ENCODE measurements around the gene GFPT1.

DNA sequence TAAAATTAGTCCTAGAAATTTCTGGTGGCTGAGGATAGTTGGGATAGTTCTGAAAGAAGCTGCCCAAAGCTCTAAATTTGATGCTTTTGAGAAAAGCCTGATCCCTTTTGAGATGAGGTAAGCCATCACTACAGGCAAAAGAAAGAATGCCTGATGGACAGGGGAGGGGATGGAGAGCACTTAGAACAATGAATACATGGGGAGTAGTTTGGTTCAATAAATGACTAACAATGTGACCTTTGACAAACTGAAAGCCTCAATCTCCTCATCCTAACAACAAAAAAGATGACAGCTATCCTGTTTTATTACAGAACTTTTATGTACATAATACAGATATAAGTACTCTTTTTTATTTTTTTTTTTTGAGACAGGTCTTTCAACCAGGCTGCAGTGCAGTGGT, 42.7 kb downstream of the GFPT1 start:
- TF ChIP-seq, protein P1, sequence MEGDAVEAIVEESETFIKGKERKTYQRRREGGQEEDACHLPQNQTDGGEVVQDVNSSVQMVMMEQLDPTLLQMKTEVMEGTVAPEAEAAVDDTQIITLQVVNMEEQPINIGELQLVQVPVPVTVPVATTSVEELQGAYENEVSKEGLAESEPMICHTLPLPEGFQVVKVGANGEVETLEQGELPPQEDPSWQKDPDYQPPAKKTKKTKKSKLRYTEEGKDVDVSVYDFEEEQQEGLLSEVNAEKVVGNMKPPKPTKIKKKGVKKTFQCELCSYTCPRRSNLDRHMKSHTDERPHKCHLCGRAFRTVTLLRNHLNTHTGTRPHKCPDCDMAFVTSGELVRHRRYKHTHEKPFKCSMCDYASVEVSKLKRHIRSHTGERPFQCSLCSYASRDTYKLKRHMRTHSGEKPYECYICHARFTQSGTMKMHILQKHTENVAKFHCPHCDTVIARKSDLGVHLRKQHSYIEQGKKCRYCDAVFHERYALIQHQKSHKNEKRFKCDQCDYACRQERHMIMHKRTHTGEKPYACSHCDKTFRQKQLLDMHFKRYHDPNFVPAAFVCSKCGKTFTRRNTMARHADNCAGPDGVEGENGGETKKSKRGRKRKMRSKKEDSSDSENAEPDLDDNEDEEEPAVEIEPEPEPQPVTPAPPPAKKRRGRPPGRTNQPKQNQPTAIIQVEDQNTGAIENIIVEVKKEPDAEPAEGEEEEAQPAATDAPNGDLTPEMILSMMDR (IDR thresholded peaks at IDR 0.05; ENCODE audit: poor library complexity): no peak
- TF ChIP-seq EZH2phosphoT487 (IDR thresholded peaks at IDR 0.05; ENCODE audit: low read depth, severe bottlenecking, unreplicated experiment) (no peak), EZH2 (IDR thresholded peaks at IDR 0.05; ENCODE audit: borderline replicate concordance) (no peak)

All from hepatocyte (in vitro differentiated cells).